ENCODE data around the gene ASPSCR1.

ASPSCR1 gene

DNA sequence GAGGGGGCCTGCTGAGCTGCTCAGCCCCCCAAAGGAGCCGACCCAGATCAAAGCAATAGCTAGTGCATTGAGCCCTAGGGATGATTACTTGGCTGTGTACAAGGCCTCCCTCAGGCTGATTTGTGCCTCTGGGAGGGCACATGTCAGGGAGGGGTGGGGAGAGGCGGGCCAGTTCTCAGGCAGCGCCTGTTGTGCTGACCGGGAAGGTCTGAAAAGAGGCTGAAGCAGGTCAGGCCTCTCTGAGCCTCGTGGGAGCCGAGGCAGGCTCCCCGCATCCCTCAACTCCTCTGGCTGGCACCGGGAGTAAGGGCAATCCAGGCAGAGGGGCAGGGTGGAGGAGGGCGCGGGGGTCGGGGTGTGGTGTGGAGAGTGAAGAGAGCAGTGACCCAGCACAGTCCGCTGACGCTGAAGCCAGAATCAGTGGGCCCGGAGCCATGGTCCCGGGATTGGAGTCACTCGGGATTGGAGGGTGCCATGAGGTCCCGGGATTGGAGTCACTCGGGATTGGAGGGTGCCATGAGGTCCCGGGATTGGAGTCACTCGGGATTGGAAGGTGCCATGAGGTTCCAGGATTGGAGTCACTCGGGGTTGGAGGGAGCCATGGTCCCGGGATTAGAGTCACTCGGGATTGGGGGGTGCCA, 57.1 kb downstream of the ASPSCR1 start:
- Histone ChIP-seq H3K36me3 (ENCODE audit: low read length) (no peaks in the 10 kb centered on the region), H2AFZ (ENCODE audit: low read depth, low read length, severe bottlenecking) (no peak overlapping the region), H3K4me3 (ENCODE audit: insufficient read depth, low read length, poor library complexity, severe bottlenecking) (no peak overlapping the region), H3K27ac (ENCODE audit: low read depth, low read length) (no peak overlapping the region), H3K4me2 (ENCODE audit: low read depth, low read length, poor library complexity, severe bottlenecking) (no peak overlapping the region), H3K9ac (ENCODE audit: low read length) (no peak overlapping the region), H3K79me2 (ENCODE audit: insufficient read depth, low read length) (peaks cover 11% of the 10 kb centered on the region), H3K9me2 (replicated peaks; ENCODE audit: insufficient read depth, low read length) (no peaks in the 10 kb centered on the region), H3K9me3 (ENCODE audit: insufficient read depth, low read length) (no peaks in the 10 kb centered on the region), H3K27me3 (ENCODE audit: low read length) (no peaks in the 10 kb centered on the region), H3F3A (ENCODE audit: insufficient read depth) (peaks cover 9% of the 10 kb centered on the region; the same call in 1 of the 2 replicates), H4K20me1 (ENCODE audit: low read depth, low read length) (peaks cover 4% of the 10 kb centered on the region; the same call in 1 of the 2 replicates)
- TF ChIP-seq, protein P1, sequence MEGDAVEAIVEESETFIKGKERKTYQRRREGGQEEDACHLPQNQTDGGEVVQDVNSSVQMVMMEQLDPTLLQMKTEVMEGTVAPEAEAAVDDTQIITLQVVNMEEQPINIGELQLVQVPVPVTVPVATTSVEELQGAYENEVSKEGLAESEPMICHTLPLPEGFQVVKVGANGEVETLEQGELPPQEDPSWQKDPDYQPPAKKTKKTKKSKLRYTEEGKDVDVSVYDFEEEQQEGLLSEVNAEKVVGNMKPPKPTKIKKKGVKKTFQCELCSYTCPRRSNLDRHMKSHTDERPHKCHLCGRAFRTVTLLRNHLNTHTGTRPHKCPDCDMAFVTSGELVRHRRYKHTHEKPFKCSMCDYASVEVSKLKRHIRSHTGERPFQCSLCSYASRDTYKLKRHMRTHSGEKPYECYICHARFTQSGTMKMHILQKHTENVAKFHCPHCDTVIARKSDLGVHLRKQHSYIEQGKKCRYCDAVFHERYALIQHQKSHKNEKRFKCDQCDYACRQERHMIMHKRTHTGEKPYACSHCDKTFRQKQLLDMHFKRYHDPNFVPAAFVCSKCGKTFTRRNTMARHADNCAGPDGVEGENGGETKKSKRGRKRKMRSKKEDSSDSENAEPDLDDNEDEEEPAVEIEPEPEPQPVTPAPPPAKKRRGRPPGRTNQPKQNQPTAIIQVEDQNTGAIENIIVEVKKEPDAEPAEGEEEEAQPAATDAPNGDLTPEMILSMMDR (IDR thresholded peaks at IDR 0.05; ENCODE audit: insufficient read depth, low read length, poor library complexity, severe bottlenecking), result no peak
- no peak for TF ChIP-seq EZH2phosphoT487 (conservative IDR thresholded peaks at IDR 0.05; ENCODE audit: low read length)

DNA sequence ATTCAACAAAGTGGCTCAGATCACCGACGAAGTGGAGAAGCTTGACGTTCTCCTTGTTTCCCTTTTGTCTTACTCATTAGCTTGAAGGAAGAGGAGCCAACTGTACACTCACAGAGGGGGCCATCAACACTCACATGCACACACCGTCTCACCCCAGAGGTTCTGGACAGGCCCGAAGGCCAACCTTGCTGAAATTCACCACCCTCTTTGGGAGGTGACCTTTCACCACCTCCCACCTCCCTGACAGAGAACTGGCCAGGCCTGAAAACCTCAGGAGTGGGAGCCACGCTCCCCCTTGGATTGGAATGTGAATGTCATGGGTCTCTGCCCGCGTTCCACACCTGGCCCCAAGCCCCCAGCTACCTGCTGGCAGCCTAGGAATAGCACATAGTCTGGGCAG, 58.1 kb downstream of the ASPSCR1 start:
- Histone ChIP-seq H3K27me3 (ENCODE audit: low read length) (no peaks in the 10 kb centered on the region), H3K9ac (ENCODE audit: low read length) (no peak overlapping the region), H3K27ac (ENCODE audit: low read depth, low read length) (no peak overlapping the region)

DNA sequence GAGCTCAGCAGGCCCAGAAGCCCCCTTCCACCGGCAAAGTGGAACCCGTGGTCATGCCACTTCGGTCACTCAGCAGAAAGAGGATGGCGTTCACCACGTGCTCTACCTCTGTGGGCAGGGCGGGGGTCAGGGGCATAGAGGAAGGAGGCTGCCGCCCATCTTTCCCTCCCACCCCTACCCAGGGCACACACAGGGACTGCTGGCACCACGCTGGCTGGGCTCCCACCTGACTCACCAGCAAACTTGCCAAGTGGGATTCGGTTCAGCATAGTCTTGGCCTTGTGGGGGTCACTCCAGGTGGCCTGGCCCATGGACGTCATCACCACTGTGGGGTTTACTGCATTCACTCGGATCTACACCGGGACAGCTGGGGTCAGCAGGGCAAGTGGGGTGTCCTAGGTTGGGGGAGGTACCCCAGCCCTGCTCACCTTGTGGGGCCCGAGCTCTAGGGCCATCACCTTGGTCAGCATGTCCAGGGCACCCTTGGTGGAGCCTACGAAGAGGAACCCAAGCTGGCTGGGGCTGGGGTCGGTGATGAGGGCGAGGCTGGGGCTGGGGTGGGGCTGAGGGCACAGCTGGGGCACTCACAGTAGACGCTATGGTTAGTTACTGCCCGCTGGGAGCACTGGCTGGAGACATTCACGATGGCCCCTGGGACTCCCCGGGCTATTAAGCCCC, 58.7 kb downstream of the ASPSCR1 start:
- Histone ChIP-seq H3K27ac (ENCODE audit: low read depth, low read length) (no peak overlapping the region), H3K9me2 (replicated peaks; ENCODE audit: insufficient read depth, low read length) (no peaks in the 10 kb centered on the region), H3K9ac (ENCODE audit: low read length) (peak overlapping the region; percentile 92), H3K4me2 (ENCODE audit: low read depth, low read length, poor library complexity, severe bottlenecking) (peak overlapping the region; percentile 96), H4K20me1 (ENCODE audit: low read depth, low read length) (peaks cover 4% of the 10 kb centered on the region; the same call in 1 of the 2 replicates), H3K36me3 (ENCODE audit: low read length) (no peaks in the 10 kb centered on the region), H3K27me3 (ENCODE audit: low read length) (no peaks in the 10 kb centered on the region), H3F3A (ENCODE audit: insufficient read depth) (peaks cover 9% of the 10 kb centered on the region; the same call in 1 of the 2 replicates), H2AFZ (ENCODE audit: low read depth, low read length, severe bottlenecking) (no peak overlapping the region), H3K4me3 (ENCODE audit: insufficient read depth, low read length, poor library complexity, severe bottlenecking) (peak overlapping the region; percentile 94), H3K79me2 (ENCODE audit: insufficient read depth, low read length) (peaks cover 11% of the 10 kb centered on the region), H3K9me3 (ENCODE audit: insufficient read depth, low read length) (no peaks in the 10 kb centered on the region)
- TF ChIP-seq EZH2phosphoT487 (conservative IDR thresholded peaks at IDR 0.05; ENCODE audit: low read length), result no peak
- TF ChIP-seq, protein P1 (IDR thresholded peaks at IDR 0.05; ENCODE audit: insufficient read depth, low read length, poor library complexity, severe bottlenecking), result no peak

More for the DNA sequence above, 58.1 kb downstream of the ASPSCR1 start:
- Histone ChIP-seq H3K36me3 (ENCODE audit: low read length) (no peaks in the 10 kb centered on the region), H3K9me2 (replicated peaks; ENCODE audit: insufficient read depth, low read length) (no peaks in the 10 kb centered on the region), H4K20me1 (ENCODE audit: low read depth, low read length) (peaks cover 4% of the 10 kb centered on the region; the same call in 1 of the 2 replicates), H3K4me3 (ENCODE audit: insufficient read depth, low read length, poor library complexity, severe bottlenecking) (no peak overlapping the region), H2AFZ (ENCODE audit: low read depth, low read length, severe bottlenecking) (no peak overlapping the region), H3K79me2 (ENCODE audit: insufficient read depth, low read length) (peaks cover 11% of the 10 kb centered on the region), H3K4me2 (ENCODE audit: low read depth, low read length, poor library complexity, severe bottlenecking) (no peak overlapping the region), H3K9me3 (ENCODE audit: insufficient read depth, low read length) (no peaks in the 10 kb centered on the region), H3F3A (ENCODE audit: insufficient read depth) (peaks cover 9% of the 10 kb centered on the region; the same call in 1 of the 2 replicates)
- no peak for TF ChIP-seq EZH2phosphoT487 (conservative IDR thresholded peaks at IDR 0.05; ENCODE audit: low read length)
- TF ChIP-seq, protein P1 (IDR thresholded peaks at IDR 0.05; ENCODE audit: insufficient read depth, low read length, poor library complexity, severe bottlenecking), result no peak

All from SU-DHL-6 (cell line).